WERI-Rb-1 (cell line): Measurements from ENCODE around the gene CINP.

ENCODE experiments used
- DNase-seq: peaks from one replicate; pipeline ENCODE4 v3.0.0-alpha.2; 2020
- H3K27ac ChIP-seq: fragments of 250-450 bp; sonication (Bioruptor Pico); 2 replicates; pipeline ENCODE4 v1.5.1; 2020; ENCODE audit warnings: mild to moderate bottlenecking, moderate library complexity
- H3K27me3 ChIP-seq: fragments of 250-450 bp; sonication (Bioruptor Pico); 2 replicates; pipeline ENCODE4 v1.5.1; 2021; ENCODE audit warnings: mild to moderate bottlenecking, low read depth, moderate library complexity; ENCODE audit not compliant: insufficient read depth, severe bottlenecking
- H3K36me3 ChIP-seq: fragments of 250-450 bp; sonication (Bioruptor Pico); 2 replicates; pipeline ENCODE4 v1.5.1; 2020; ENCODE audit warnings: mild to moderate bottlenecking, moderate library complexity
- H3K4me3 ChIP-seq: 2 replicates; pipeline ENCODE4 v1.5.1; 2011; ENCODE audit warnings: low read depth, mild to moderate bottlenecking, control low read depth, low read length
- H3K9me3 ChIP-seq: fragments of 250-450 bp; sonication (Bioruptor Pico); 2 replicates; pipeline ENCODE4 v1.5.1; 2021; ENCODE audit warnings: mild to moderate bottlenecking, moderate library complexity; ENCODE audit not compliant: severe bottlenecking
- CTCF ChIP-seq: IDR thresholded peaks from 2 replicates; pipeline ENCODE4 v1.5.1; 2011; ENCODE audit warnings: low read depth, mild to moderate bottlenecking, control low read depth, inconsistent platforms, low read length

Gene CINP

DNA sequence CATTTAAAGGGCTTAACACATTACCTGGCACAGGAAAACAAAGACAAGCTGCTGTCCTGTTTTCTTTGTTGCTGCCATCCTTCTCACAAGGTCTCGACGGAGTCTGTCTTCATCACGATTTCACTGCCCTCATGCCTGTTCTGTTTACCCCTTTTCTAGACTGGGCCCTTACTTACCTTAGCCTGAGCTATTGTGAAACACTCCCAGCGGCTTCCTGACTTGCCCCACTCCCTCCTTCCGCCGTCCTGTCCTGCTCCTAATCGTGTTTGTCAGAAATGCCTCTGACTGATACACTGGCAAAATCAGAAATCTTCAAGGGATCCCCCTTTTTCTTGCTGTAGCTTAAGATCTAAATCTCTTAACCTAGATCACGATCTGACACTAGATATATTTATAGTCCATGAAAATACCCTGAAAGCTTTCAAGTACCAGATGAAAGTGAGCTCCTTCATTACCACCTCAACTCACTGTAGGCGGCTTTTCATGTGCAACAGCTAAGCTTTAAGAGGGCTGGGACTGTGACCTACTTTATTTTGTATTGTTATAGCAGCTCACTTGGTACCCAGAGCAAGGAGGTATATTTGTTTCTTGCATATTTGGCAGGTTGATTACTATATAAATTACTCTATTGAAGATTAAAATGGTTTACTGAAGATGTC is 32.2 kb upstream of the CINP start:
- no peaks in the 10 kb centered on the region for H3K36me3 ChIP-seq
- H3K27ac ChIP-seq: no peak overlapping the region
- no peak for TF ChIP-seq CTCF
- H3K4me3 ChIP-seq: no peak overlapping the region
- peaks cover 2% of the 10 kb centered on the region for H3K9me3 ChIP-seq
- H3K27me3 ChIP-seq: no peaks in the 10 kb centered on the region
- no peak for DNase-seq

DNA sequence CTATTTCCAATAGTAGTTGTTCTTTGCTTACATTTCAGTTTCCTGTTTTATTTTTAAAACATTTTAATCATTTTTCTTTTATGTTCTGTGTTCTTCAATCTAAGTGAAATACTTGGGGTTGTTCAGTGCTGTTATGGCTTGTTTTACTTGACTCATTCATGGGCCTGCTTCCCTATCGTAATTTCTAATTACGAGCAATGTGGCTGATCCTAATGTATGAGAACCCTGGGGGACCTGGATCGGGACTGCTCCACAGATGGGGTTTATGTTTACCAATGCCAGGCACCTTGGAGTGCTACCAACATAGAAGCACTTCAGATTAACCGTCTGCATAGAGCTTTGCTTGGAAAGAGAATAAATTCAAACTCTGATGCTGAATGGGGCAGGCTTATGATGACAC is 29.8 kb upstream of the CINP start:
- Histone ChIP-seq H3K4me3 (no peak overlapping the region), H3K27ac (no peak overlapping the region), H3K9me3 (no peaks in the 10 kb centered on the region), H3K36me3 (no peaks in the 10 kb centered on the region), H3K27me3 (no peaks in the 10 kb centered on the region)
- DNase-seq: no peak
- no peak for TF ChIP-seq CTCF

- H3K27me3 ChIP-seq: no peaks in the 10 kb centered on the region
- H3K27ac ChIP-seq: no peak overlapping the region
- no peaks in the 10 kb centered on the region for H3K9me3 ChIP-seq
- no peak for DNase-seq
- no peaks in the 10 kb centered on the region for H3K36me3 ChIP-seq
- no peak overlapping the region for H3K4me3 ChIP-seq
- no peak for TF ChIP-seq CTCF
Measured at GRCh38 chr14:102390064-102390855, 27.6 kb upstream of the CINP start.

DNA sequence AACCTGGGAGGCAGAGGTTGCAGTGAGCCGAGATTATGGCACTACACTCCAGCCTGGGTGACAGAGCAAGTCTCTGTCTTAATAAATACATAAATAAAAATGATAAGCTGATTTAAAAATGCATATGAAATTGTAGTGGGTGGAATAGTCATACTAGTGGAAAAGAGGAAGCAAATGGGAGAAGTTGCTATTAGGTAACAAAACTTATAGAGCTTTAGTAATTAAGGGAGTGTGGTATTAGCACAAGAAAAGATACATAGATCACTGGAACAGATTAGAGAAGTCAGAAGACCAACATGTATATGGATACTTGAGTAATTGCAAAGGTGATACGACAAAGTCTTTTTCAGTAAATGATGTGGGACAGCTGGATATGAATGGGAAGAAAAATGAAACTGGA is 26.6 kb upstream of the CINP start:
- Histone ChIP-seq H3K4me3 (no peak overlapping the region), H3K27ac (no peak overlapping the region), H3K9me3 (no peaks in the 10 kb centered on the region), H3K27me3 (no peaks in the 10 kb centered on the region), H3K36me3 (no peaks in the 10 kb centered on the region)
- no peak for DNase-seq
- no peak for TF ChIP-seq CTCF

GRCh38 chr14:102387086-102387485 is 24.4 kb upstream of the CINP start:
- Histone ChIP-seq H3K27me3 (no peaks in the 10 kb centered on the region), H3K36me3 (no peaks in the 10 kb centered on the region; the same call in 1 of the 2 replicates), H3K9me3 (no peaks in the 10 kb centered on the region), H3K27ac (no peak overlapping the region), H3K4me3 (no peak overlapping the region)
- no peak for TF ChIP-seq CTCF
- DNase-seq: no peak
